Breast epithelium (tissue), 3 donors: Measurements from ENCODE around the gene TBL3.
"Not testable (repeated sequence)": the region's sequence is repeated elsewhere in the genome, so short reads cannot be mapped to it uniquely, and the experiment has no call there.

Source experiments
- CTCF ChIP-seq, 3 donors: fragments of 450-650 bp; IDR thresholded peaks; one replicate each; pipeline ENCODE4 v1.5.1; 2016 to 2017; ENCODE audit warnings: antibody characterized with exemption in 3 of 3, mild to moderate bottlenecking in 3 of 3, moderate library complexity in 3 of 3
- POLR2A ChIP-seq: fragments of 450-650 bp; IDR thresholded peaks from one replicate; pipeline ENCODE4 v1.6.1; 2016; ENCODE audit warnings: antibody characterized with exemption, mild to moderate bottlenecking, moderate library complexity
- POLR2AphosphoS5 ChIP-seq, 3 donors: sonication (generic); formaldehyde crosslinking; IDR thresholded peaks; one replicate each; pipeline ENCODE4 v1.6.1; 2017; ENCODE audit warnings: antibody characterized with exemption in 3 of 3

DNA sequence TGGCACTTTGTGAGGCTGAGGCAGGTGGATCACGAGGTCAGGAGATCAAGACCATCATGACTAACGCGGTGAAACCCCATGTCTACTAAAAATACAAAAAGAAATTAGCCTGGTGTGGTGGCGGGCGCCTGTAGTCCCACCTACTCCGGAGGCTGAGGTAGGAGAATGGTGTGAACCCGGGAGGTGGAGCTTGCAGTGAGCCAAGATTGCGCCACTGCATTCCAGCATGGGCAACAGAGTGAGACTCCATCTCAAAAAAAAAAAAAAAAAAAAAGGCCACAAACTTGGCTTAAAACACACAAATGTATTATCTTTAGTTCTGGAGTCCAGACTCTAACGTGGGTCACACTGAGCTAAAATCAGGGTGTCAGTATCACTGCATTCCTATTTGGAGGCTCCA lies 39.9 kb downstream of the TBL3 start:
- not testable (repeated sequence) for TF ChIP-seq CTCF (IDR thresholded peaks at IDR 0.05); POLR2A; POLR2AphosphoS5 (IDR thresholded peaks at IDR 0.05)
